ENCODE data around the gene RTN4RL1. TPM values are rescaled to one million over a fixed set of nuclear protein-coding genes. Genes with fewer than 3 reads are reported as not detected.

The RTN4RL1 gene
- total and polyA plus RNA-seq, 7 experiments from 2014 or later = 0.19 to 1.5 (median 0.49) TPM; not detected in 2

- Histone ChIP-seq H3K27ac (ENCODE audit: low read depth, low read length) (no peak overlapping the region), H3K9me3 (ENCODE audit: control insufficient read depth in 2 of 3, low read length in 3 of 3) (no peaks in the 10 kb centered on the region), H3K36me3 (ENCODE audit: control insufficient read depth in 2 of 3, insufficient read depth in 3 of 3, low read length in 3 of 3) (peaks cover 0 to 20% (median 0%) of the 10 kb centered on the region in 3 experiments), H3K27me3 (ENCODE audit: control insufficient read depth in 2 of 2, insufficient read depth in 2 of 2, low read length in 2 of 2) (no peaks in the 10 kb centered on the region), H3K4me3 (ENCODE audit: low read length) (no peak overlapping the region), H3K4me1 (ENCODE audit: control insufficient read depth in 2 of 2, insufficient read depth in 2 of 2, low read length in 2 of 2) (peaks cover 17 to 29% of the 10 kb centered on the region in 2 donors)
- ChIA-PET CTCF (interaction anchor here (0.5 to 4.4 kb wide), 9 partner anchors 30 to 423 kb away, joined by 3 to 31 read pairs (median 4); no protein-coding TSS in a partner anchor), POLR2A (interaction anchor here (0.7 to 4.3 kb wide), 7 partner anchors 32 to 245 kb away, joined by 3 to 24 read pairs (median 4); partner anchors contain the start of genes RPA1 and SMYD4)
- Mint-ChIP-seq H3K4me1 (peaks cover 0 to 36% (median 13%) of the 10 kb centered on the region in 7 donors), H3K9me3 (no peaks in the 10 kb centered on the region), H3K4me3 (peak overlapping the region in 2 of 10 donors; percentile 5 to 80), H3K36me3 (peaks cover 0 to 26% (median 17%) of the 10 kb centered on the region in 5 donors), H3K27ac (no peak overlapping the region), H3K27me3 (peaks cover 3 to 10% (median 6%) of the 10 kb centered on the region in 5 donors)
- intact Hi-C loops (cut with micrococcal nuclease) = loop anchor here in 1 of 2 donors (1.0 to 2.0 kb wide), 2 partner anchors 14 to 158 kb away; partner anchors contain the start of gene OVCA2
- DNase-seq (peak in 1 of 9 donors; percentile 49), ATAC-seq (no peak)
Measured at GRCh38 chr17:2057175-2057759, 32.1 kb upstream of the RTN4RL1 start.

- ChIA-PET CTCF (interaction anchor here (0.6 to 4.4 kb wide), 8 partner anchors 9 to 423 kb away, joined by 3 to 46 read pairs (median 5); no protein-coding TSS in a partner anchor), POLR2A (interaction anchor here (0.8 to 4.3 kb wide), 5 partner anchors 33 to 225 kb away, joined by 3 to 24 read pairs (median 7); no protein-coding TSS in a partner anchor)
- Mint-ChIP-seq H3K9me3 (no peaks in the 10 kb centered on the region), H3K4me1 (peaks cover 7 to 36% (median 19%) of the 10 kb centered on the region in 7 donors), H3K36me3 (peaks cover 0 to 20% (median 10%) of the 10 kb centered on the region in 5 donors), H3K27me3 (peaks cover 3 to 17% (median 6%) of the 10 kb centered on the region in 5 donors), H3K27ac (peak overlapping the region in 3 of 9 donors; percentile 14 to 85 (median 74)), H3K4me3 (peak overlapping the region; percentile 59 to 85 (median 74))
- peaks cover 0 to 12% (median 0%) of the 10 kb centered on the region in 3 experiments for H3K36me3 ChIP-seq (ENCODE audit: control insufficient read depth in 2 of 3, insufficient read depth in 3 of 3, low read length in 3 of 3)
- intact Hi-C loops (cut with micrococcal nuclease) = loop anchor here in 1 of 2 donors (1.0 to 2.0 kb wide), 2 partner anchors 14 to 159 kb away; partner anchors contain the start of gene OVCA2
- H3K4me3 ChIP-seq (ENCODE audit: low read length) = peak overlapping the region; percentile 52
- DNase-seq (peak; percentile 41 to 71 (median 64)), ATAC-seq (peak; percentile 24)
- H3K27ac ChIP-seq (ENCODE audit: low read depth, low read length) = no peak overlapping the region
- H3K4me1 ChIP-seq (ENCODE audit: control insufficient read depth in 2 of 2, insufficient read depth in 2 of 2, low read length in 2 of 2) = peaks cover 17 to 29% of the 10 kb centered on the region in 2 donors
- H3K27me3 ChIP-seq (ENCODE audit: control insufficient read depth in 2 of 2, insufficient read depth in 2 of 2, low read length in 2 of 2) = no peaks in the 10 kb centered on the region
- H3K9me3 ChIP-seq (ENCODE audit: control insufficient read depth in 2 of 3, low read length in 3 of 3) = no peaks in the 10 kb centered on the region
Measured at GRCh38 chr17:2056206-2057174, 31.4 kb upstream of the RTN4RL1 start.

- peak overlapping the region in 5 of 10 donors; percentile 74 to 85 (median 81) for H3K4me3 Mint-ChIP-seq
- Histone ChIP-seq H3K4me1 (ENCODE audit: control insufficient read depth in 2 of 2, insufficient read depth in 2 of 2, low read length in 2 of 2) (peaks cover 17 to 29% of the 10 kb centered on the region in 2 donors), H3K27me3 (ENCODE audit: control insufficient read depth in 2 of 2, insufficient read depth in 2 of 2, low read length in 2 of 2) (no peaks in the 10 kb centered on the region), H3K27ac (ENCODE audit: low read depth, low read length) (no peak overlapping the region), H3K4me3 (ENCODE audit: low read length) (peak overlapping the region; percentile 68), H3K9me3 (ENCODE audit: control insufficient read depth in 2 of 3, low read length in 3 of 3) (no peaks in the 10 kb centered on the region), H3K36me3 (ENCODE audit: control insufficient read depth in 2 of 3, insufficient read depth in 3 of 3, low read length in 3 of 3) (peaks cover 0 to 3% (median 0%) of the 10 kb centered on the region in 3 experiments)
- H3K4me1 Mint-ChIP-seq = peaks cover 8 to 35% (median 20%) of the 10 kb centered on the region in 7 donors
- H3K36me3 Mint-ChIP-seq = peaks cover 0 to 16% (median 1%) of the 10 kb centered on the region in 5 donors
- H3K27ac Mint-ChIP-seq = peak overlapping the region in 1 of 9 donors; percentile 33
- peak in 4 of 9 donors; percentile 33 to 71 (median 34) for DNase-seq
- ATAC-seq = no peak
- no peaks in the 10 kb centered on the region for H3K9me3 Mint-ChIP-seq
- POLR2A ChIA-PET = interaction anchor here (0.5 to 4.3 kb wide), 12 partner anchors 15 to 327 kb away, joined by 3 to 24 read pairs (median 4); no protein-coding TSS in a partner anchor
- CTCF ChIA-PET = interaction anchor here (0.9 to 3.4 kb wide), 10 partner anchors 8 to 387 kb away, joined by 3 to 46 read pairs (median 4); no protein-coding TSS in a partner anchor
- intact Hi-C loops (cut with micrococcal nuclease) = loop anchor here (1.0 to 2.0 kb wide), 8 partner anchors 13 to 337 kb away; partner anchors contain the start of genes OVCA2 (in 1 of the 2) and TSR1 (in 1 of the 2)
- H3K27me3 Mint-ChIP-seq = peaks cover 3 to 15% (median 6%) of the 10 kb centered on the region in 5 donors
Measured at GRCh38 chr17:2055292-2056205, 30.4 kb upstream of the RTN4RL1 start.

- Mint-ChIP-seq H3K36me3 (peaks cover 0 to 10% (median 0%) of the 10 kb centered on the region in 5 donors), H3K27me3 (peaks cover 3 to 15% (median 5%) of the 10 kb centered on the region in 5 donors), H3K4me1 (peaks cover 8 to 28% (median 19%) of the 10 kb centered on the region in 7 donors), H3K27ac (peak within 1 kb of the TSS in 8 of 9 donors; percentile 28 to 91 (median 73)), H3K9me3 (no peaks in the 10 kb centered on the region), H3K4me3 (peak within 1 kb of the TSS; percentile 76 to 87 (median 80))
- ChIA-PET POLR2A (interaction anchor here (0.5 to 4.3 kb wide), 11 partner anchors 14 to 328 kb away, joined by 3 to 24 read pairs (median 4); no protein-coding TSS in a partner anchor), CTCF (interaction anchor here (0.5 to 3.4 kb wide), 12 partner anchors 13 to 386 kb away, joined by 3 to 46 read pairs (median 4); no protein-coding TSS in a partner anchor)
- H3K36me3 ChIP-seq (ENCODE audit: control insufficient read depth in 2 of 3, insufficient read depth in 3 of 3, low read length in 3 of 3) = no peaks in the 10 kb centered on the region
- H3K9me3 ChIP-seq (ENCODE audit: control insufficient read depth in 2 of 3, low read length in 3 of 3) = no peaks in the 10 kb centered on the region
- H3K27me3 ChIP-seq (ENCODE audit: control insufficient read depth in 2 of 2, insufficient read depth in 2 of 2, low read length in 2 of 2) = no peaks in the 10 kb centered on the region
- peak within 1 kb of the TSS; percentile 68 for H3K4me3 ChIP-seq (ENCODE audit: low read length)
- intact Hi-C loops (cut with micrococcal nuclease) = loop anchor here (1.0 to 2.0 kb wide), 10 partner anchors 24 to 338 kb away; partner anchors contain the start of genes SMG6 (in 2 of the 2), SRR (in 2 of the 2), TSR1 (in 2 of the 2) and DPH1 (in 1 of the 2)
- H3K27ac ChIP-seq (ENCODE audit: low read depth, low read length) = peak within 1 kb of the TSS; percentile 70
- ATAC-seq = peak; percentile 63
- peak; percentile 59 to 91 (median 84) for DNase-seq
- H3K4me1 ChIP-seq (ENCODE audit: control insufficient read depth in 2 of 2, insufficient read depth in 2 of 2, low read length in 2 of 2) = peaks cover 17 to 29% of the 10 kb centered on the region in 2 donors
Measured at GRCh38 chr17:2054512-2055291, 29.6 kb upstream of the RTN4RL1 start, which contains the start of gene HIC1. Gene HIC1 (plus strand): TSS chr17:2055103. CDS start chr17:2056691, 1,588 bp downstream.

All from naive thymus-derived CD4-positive, alpha-beta T cell (primary cell).